ENCODE data around the gene PLB1.

GRCh38 chr2:28522481-28522880 lies 26.6 kb downstream of the PLB1 start:
- TF ChIP-seq POLR2AphosphoS5 (IDR thresholded peaks at IDR 0.05; ENCODE audit: low read depth, low read length) (no peak), POLR2A (IDR thresholded peaks at IDR 0.05; ENCODE audit: low read depth, low read length) (no peak), TAF1 (IDR thresholded peaks at IDR 0.05; ENCODE audit: low read depth, low read length) (no peak), SPI1 (IDR thresholded peaks at IDR 0.05; ENCODE audit: low read depth, low read length) (no peak)

All from GM12891 (cell line).